Skin of body (tissue), 2 donors: ENCODE results near the gene CPN1. TPM values are rescaled to one million over a fixed set of nuclear protein-coding genes. Genes with fewer than 3 reads are reported as not detected.
"Not testable (repeated sequence)": the region's sequence is repeated elsewhere in the genome, so short reads cannot be mapped to it uniquely, and the experiment has no call there.

ENCODE experiments used
- DNase-seq: peaks from one replicate; lab custom pipeline; 2025; lab: John Stamatoyannopoulos, UW
- total RNA-seq: library from RNA; depleted of rRNA; stranded (reverse); fragments of >200 nt; gene quantifications from one replicate; pipeline ENCODE4 v1.2.3, GENCODE V29; 2014

CPN1 gene
- total RNA-seq, 1 donor from 2014 or later = not detected

DNA sequence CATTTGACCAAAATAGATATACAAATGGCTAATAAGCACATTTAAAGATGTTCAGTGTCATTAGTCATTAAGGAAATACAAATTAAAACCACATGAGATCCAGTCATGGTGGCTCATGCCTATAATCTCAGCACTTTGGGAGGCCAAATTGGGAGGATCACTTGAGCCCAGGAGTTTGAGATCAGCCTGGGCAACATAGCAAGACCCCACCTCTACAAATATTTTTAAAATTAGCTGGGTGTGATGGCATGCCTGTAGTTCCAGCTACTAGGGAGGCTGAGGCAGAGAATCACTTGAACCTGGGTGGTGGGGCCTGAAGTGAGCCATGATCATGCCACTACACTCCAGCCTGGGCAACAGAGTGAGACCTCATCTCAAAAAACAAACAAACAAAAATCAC, 607 bp upstream of the CPN1 start:
- not testable (repeated sequence) for DNase-seq

DNA sequence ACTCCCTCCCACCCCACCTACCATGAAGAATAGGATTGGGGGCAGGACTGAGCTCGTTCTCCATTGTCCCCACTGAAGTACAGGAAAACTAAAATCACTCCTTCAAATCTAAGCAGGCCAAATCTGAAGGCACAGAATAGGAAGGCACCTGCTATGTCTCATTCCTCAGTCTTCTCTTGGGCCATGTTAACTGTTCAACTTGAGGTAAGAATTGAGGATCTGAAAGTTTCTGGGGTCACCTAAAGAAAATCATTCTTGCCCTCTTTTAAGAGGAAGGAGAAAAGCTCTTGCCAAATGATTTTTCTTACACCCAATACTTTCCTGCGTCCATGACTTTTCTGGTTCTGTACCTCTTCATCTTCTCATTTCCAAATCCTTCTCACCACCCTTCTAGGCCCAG, 4.9 kb downstream of the CPN1 start:
- no peak for DNase-seq

- DNase-seq = no peak
These were observed 6.0 kb downstream of the CPN1 start for GRCh38 chr10:100075426-100076220.

- no peak for DNase-seq
These were observed 9.2 kb downstream of the CPN1 start for GRCh38 chr10:100072514-100072913.

GRCh38 chr10:100071529-100071928, 10.1 kb downstream of the CPN1 start:
- no peak for DNase-seq

DNA sequence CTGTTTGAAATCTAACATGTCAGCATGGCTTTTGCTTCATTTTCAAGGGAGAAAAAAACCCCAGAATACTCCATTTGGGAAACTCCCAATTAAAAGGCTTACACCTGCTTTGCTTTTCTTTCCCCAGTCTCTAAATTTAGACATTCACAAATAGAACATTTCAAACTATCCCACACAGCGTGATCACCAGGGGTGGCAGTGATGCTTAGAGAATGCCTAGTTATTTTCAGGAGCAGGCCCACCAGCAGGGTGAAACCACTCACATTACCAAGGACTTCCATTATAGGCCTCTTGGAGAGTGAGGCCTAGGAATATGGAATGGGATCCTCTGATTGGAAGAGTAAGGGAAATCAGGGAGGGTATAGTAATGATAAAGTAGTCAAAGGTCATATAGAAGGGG, 14.2 kb downstream of the CPN1 start:
- no peak for DNase-seq

DNA sequence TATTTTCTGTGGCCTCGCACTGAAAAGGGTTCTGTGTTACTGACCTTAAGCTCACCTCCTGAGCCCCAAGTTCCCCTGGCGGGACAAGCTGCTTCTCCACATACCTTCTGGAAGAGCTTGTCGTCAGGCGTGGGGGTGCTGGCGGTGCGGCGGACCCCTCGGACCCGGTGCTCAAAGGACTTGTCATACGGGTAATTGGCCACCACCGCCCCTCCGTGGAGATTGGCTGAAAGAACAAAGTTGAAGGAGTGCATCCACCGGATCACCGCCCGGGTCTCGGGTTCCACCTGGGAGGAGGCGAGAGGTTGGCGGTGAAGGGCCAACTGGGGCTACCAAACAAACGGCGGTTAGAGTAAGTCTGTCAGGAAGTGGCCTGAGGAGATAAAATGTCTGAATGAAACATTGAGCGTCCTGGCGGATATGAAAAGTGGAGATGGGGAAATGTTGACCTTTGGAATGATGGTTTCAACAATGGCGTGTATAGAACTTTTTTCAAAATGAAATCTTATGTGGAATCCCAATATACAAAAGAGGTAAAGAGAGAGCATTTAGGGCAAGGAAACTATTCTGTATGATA, 16.5 kb downstream of the CPN1 start:
- DNase-seq = no peak

GRCh38 chr10:100061401-100061800, 20.3 kb downstream of the CPN1 start:
- no peak for DNase-seq

- no peak for DNase-seq
These were observed 23.7 kb downstream of the CPN1 start for GRCh38 chr10:100057948-100058347.

- no peak for DNase-seq
These were observed 27.8 kb downstream of the CPN1 start for GRCh38 chr10:100053686-100054460.

DNA sequence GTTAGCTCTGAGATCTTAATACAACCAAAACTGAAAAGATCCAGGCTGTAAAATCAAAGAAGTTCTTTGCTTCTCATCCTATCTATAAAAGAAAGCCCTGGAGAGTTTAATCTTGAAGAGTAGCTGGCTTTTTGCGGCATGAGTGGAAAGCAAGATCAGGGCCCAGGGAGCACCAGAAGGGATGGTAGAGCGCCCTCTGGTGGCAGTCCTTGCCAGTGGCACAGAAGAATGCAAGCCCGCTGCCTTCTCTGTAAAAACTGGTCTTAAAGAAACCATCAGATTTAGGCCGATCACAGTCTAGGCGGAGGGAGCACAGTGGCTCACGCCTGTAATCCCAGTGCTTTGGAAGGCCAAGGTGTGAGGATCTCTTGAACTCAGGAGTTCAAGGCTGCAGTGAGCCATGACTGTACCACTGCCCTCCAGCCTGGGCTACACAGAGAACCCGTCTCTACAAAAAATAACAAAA, 35.6 kb downstream of the CPN1 start:
- DNase-seq = peak; percentile 64

DNA sequence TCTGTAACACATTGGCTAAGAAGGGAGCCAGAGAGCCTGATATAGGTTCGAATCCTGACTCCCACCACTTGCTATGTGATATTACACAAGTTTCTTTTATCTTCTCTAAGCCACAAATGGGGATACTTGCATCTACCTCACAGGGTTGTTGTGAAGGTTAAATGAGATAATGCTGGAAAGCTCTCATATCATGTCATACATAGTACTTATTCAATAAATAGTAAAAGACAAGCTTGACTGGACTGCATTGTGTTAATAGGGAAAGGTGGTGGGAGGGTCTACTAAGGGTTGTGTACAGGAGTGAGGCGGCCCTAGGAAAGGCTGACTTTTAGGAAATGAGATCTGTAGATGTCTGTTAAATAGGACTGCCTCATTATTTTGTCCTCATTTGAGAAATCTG, 36.1 kb downstream of the CPN1 start:
- DNase-seq = no peak

DNA sequence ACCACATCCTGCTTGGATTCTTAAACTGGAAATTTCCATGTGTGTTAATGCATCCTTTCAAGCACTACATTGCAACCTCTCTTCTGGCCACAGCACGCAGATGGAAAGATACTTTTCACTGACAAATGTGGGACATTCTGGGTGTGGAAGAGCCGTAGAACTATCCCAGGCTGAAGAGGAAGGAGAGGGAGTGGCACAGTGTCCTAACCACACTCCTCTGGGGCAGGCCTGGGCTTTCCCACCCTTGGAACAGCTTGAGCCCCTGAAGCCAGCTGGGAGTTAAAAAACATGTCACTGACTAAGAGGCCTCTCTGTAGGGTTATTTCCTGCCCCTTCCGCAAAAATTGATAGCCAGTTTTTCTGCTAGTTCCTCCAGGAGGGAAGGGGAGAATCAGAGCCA, 37.9 kb downstream of the CPN1 start:
- no peak for DNase-seq

DNA sequence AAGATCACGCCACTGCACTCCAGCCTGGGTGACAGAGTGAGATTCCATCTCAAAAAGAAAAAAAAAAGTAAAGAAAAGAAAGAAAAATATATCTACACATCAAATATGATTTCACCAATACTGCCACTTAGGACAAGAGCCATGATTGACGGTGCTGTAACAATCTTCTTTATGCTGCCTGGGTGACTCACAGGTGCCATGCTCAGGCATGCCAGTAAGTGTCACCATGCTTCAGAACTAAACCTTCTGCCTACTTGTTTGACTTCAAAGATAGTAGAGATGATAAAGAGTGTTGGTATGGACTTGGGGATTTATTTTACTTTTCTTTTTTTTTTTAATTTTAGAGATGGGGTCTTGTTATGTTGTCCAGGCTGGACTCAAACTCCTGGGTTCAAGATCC, 38.3 kb downstream of the CPN1 start:
- DNase-seq = no peak

- DNase-seq = no peak
These were observed 40.2 kb downstream of the CPN1 start for GRCh38 chr10:100041306-100042002.

DNA sequence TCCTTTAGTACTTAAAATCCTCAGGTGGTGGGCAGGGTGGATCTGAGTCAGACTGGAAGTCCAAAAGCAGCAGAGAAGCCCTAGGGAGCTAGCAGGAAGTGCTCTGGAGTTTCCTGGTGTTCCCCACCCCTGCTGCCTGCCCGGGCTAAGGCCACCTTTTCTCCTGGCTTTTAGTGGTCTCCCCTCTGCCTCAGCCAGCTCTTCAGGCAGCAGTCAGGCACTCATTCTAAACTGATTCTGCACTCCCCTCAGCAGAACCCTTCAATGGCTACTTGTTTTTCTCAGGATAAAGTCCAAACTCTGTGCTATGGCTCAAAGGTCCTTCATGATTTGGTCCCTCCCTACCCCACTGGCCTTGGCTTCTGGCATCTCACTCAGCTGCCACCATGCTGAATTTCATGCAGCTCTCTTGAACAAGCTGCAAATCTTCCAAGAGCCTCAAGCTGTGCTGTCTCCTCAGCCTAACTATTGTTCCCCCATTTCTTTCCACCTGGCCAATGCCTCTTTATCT, 43.1 kb downstream of the CPN1 start:
- no peak for DNase-seq

DNA sequence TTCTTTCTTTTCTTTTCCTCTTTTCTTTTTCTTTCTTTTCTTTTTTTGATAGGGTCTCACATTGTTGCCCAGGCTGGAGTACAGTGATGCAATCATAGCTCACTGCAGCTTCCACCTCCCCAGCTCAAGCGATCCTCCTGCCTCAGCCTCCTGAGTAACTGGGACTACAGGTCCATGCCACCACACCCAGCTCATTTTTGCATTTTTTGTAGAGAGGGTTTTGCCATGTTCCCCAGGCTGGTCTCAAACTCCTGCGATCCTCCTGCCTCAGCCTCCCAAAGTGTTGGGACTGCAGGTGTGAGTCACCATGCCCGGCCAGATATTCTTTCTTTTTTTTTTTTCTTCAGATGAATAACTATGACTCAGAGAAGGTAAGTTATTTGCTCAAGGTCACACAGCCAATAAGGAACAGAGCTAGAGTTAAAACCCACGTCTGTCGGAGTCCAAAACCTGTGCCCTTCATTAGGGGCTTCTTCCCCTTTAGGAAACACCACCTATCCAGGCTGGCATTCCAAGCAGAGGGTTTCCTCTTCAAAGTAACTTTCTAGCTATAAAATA, 43.8 kb downstream of the CPN1 start:
- no peak for DNase-seq

- no peak for DNase-seq
These were observed 44.8 kb downstream of the CPN1 start for GRCh38 chr10:100036850-100037249.

DNA sequence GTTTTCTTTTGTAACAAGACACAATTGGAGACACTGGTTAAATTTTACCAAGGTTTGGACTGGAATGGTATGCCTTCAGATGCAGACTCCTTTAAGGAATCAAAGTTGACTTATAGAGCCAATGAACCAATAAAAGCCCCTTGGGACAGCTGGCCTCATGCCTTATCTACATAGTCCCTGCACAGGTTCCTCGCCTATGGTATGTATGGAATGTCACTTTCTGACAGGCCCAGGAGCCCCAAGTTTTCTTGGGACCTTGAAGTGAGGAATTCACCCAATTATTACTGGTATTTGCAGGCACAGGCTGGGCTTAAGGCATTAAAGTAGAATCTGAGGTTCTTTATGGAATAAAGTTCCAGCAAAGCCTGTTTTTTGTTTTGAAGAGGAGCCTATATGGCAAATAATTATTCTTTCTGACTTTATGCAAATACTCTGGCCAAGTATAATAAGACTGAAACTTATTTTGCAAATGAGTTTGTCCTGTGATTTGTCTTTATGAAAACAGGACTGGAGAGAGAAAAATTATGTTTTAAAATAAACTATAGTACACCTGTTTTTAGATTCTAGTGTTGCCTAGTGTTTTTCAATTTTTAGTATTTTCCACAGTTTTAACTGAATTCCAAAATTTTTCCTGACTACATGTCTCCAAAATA, 47.8 kb downstream of the CPN1 start:
- no peak for DNase-seq

DNA sequence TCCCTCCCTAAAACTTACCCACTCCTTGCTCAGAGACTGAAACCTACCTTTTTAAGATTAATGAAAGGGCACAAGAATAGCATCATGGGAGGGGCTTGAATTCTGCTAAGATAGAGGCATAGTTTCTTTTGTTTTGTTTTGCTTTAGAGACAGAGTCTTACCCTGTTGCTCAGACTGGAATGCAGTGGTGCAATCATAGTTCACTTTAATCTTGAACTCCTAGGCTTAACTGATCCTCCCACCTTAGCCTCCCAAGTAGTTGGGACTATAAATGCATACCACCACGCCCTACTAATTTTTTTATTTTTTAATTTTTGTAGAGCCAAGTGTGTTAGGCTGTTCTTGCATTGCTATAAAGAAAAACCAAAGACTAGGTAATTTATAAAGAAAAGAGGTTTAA, 54.3 kb downstream of the CPN1 start:
- DNase-seq = no peak

GRCh38 chr10:100025576-100025975, 56.1 kb downstream of the CPN1 start:
- DNase-seq = no peak
